Measurements from ENCODE around the gene ACVRL1. TPM values are rescaled to one million over a fixed set of nuclear protein-coding genes. Genes with fewer than 3 reads are reported as not detected.

Gene ACVRL1
- polyA plus RNA-seq, 1 experiment: 13.1 TPM

DNA sequence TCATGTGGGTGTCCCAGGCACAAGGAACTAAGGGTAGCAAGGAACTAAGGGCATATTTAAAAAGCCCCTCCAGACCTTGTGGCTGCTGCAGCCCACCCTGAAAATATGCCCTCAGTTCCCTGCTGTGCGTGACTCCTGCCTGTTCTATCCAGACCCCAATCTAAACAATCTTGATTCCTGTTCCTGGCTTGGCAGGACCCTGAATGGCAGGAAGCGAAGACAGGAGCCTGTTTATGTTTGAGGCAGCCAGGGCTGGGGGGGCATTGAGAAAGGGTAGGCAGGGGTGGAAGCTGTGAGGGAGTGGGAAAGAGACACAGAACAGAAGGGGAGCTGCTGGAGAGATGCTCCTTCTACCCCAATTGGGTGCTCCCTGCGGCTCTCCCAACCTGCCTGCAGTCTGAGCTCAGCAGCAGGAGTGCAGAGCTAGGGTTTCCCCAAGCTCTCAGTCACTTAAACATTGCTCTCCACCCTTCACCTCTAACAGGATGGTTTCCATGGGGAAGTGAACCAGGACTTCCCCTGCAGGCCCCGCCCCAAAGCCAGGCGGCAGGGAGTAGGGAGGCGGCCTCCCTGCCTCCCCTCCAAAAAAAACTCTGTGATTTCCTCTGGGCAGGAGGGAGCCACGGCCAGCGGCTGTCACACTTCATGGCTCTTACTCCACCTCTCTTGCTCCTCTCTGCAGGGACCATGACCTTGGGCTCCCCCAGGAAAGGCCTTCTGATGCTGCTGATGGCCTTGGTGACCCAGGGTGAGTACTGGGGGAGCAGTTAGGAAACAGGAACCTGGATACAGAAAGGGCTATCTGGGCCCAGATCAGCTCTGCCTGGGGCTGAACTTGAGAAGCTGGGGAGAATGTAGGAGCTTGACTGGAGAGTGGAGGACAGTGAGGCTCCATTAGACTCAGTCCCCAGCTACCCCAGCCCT is 4.7 kb downstream of the ACVRL1 start:
- TF ChIP-seq, protein P1, sequence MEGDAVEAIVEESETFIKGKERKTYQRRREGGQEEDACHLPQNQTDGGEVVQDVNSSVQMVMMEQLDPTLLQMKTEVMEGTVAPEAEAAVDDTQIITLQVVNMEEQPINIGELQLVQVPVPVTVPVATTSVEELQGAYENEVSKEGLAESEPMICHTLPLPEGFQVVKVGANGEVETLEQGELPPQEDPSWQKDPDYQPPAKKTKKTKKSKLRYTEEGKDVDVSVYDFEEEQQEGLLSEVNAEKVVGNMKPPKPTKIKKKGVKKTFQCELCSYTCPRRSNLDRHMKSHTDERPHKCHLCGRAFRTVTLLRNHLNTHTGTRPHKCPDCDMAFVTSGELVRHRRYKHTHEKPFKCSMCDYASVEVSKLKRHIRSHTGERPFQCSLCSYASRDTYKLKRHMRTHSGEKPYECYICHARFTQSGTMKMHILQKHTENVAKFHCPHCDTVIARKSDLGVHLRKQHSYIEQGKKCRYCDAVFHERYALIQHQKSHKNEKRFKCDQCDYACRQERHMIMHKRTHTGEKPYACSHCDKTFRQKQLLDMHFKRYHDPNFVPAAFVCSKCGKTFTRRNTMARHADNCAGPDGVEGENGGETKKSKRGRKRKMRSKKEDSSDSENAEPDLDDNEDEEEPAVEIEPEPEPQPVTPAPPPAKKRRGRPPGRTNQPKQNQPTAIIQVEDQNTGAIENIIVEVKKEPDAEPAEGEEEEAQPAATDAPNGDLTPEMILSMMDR (IDR thresholded peaks at IDR 0.05; ENCODE audit: insufficient read depth, low read depth, low read length): no peak
- no peak for DNase-seq (ENCODE audit: low read depth)
- ChIA-PET CTCF (interaction anchor here (0.8 to 12.8 kb wide), 8 partner anchors 8 to 81 kb away, joined by 3 to 165 read pairs (median 4); no protein-coding TSS in a partner anchor), POLR2A (interaction anchor here (0.6 kb wide), 1 partner anchor 134 kb away, joined by 4 read pairs; no protein-coding TSS in a partner anchor)
- Histone ChIP-seq H3K27me3 (ENCODE audit: control insufficient read depth, insufficient read depth, low read length) (no peaks in the 10 kb centered on the region), H3K4me3 (ENCODE audit: low read depth, low read length) (no peak overlapping the region), H3K36me3 (ENCODE audit: control insufficient read depth, insufficient read depth, low read length) (peaks cover 5% of the 10 kb centered on the region)

DNA sequence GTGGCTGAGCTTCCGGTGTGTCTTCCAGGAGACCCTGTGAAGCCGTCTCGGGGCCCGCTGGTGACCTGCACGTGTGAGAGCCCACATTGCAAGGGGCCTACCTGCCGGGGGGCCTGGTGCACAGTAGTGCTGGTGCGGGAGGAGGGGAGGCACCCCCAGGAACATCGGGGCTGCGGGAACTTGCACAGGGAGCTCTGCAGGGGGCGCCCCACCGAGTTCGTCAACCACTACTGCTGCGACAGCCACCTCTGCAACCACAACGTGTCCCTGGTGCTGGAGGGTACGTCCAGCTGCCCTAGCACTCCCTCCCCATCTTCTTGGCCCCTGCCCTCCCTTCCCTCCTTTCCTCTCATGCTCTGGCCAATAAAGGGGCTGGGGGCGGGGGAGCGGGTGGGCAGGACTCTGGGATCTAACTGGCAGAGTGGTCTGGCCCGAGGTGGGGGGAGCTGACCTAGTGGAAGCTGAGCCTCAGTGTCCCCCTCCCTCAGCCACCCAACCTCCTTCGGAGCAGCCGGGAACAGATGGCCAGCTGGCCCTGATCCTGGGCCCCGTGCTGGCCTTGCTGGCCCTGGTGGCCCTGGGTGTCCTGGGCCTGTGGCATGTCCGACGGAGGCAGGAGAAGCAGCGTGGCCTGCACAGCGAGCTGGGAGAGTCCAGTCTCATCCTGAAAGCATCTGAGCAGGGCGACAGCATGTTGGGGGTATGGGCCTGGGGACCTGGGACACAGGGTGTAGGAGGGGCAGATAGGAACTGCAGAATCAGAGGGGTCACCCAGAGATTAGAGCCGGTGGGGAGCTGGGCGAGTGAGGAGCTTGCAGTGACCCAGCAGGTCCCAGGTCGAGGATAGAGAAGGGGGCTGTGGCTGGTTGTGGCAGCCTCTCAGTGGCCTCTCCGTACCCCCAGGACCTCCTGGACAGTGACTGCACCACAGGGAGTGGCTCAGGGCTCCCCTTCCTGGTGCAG is 6.0 kb downstream of the ACVRL1 start:
- H3K4me3 ChIP-seq (ENCODE audit: low read depth, low read length): no peak overlapping the region
- DNase-seq (ENCODE audit: low read depth): no peak
- TF ChIP-seq, protein P1 (IDR thresholded peaks at IDR 0.05; ENCODE audit: insufficient read depth, low read depth, low read length): 0 out of 2 replicates have a peak, but pooled peaks have one; percentile 1
- ChIA-PET POLR2A (no interaction called here), CTCF (interaction anchor here (0.8 to 12.8 kb wide), 5 partner anchors 9 to 55 kb away, joined by 3 to 165 read pairs (median 5); no protein-coding TSS in a partner anchor)
- peaks cover 5% of the 10 kb centered on the region for H3K36me3 ChIP-seq (ENCODE audit: control insufficient read depth, insufficient read depth, low read length)
- H3K27me3 ChIP-seq (ENCODE audit: control insufficient read depth, insufficient read depth, low read length): no peaks in the 10 kb centered on the region

- ChIA-PET CTCF (interaction anchor here (0.7 to 12.8 kb wide), 5 partner anchors 10 to 58 kb away, joined by 3 to 165 read pairs (median 5); no protein-coding TSS in a partner anchor), POLR2A (no interaction called here)
- no peaks in the 10 kb centered on the region for H3K27me3 ChIP-seq (ENCODE audit: control insufficient read depth, insufficient read depth, low read length)
- no peak overlapping the region for H3K4me3 ChIP-seq (ENCODE audit: low read depth, low read length)
- TF ChIP-seq, protein P1 (IDR thresholded peaks at IDR 0.05; ENCODE audit: insufficient read depth, low read depth, low read length): no peak
- DNase-seq (ENCODE audit: low read depth): no peak
- peaks cover 6% of the 10 kb centered on the region for H3K36me3 ChIP-seq (ENCODE audit: control insufficient read depth, insufficient read depth, low read length)
Observed at GRCh38 chr12:51914034-51914923, 7.0 kb downstream of the ACVRL1 start.

DNA sequence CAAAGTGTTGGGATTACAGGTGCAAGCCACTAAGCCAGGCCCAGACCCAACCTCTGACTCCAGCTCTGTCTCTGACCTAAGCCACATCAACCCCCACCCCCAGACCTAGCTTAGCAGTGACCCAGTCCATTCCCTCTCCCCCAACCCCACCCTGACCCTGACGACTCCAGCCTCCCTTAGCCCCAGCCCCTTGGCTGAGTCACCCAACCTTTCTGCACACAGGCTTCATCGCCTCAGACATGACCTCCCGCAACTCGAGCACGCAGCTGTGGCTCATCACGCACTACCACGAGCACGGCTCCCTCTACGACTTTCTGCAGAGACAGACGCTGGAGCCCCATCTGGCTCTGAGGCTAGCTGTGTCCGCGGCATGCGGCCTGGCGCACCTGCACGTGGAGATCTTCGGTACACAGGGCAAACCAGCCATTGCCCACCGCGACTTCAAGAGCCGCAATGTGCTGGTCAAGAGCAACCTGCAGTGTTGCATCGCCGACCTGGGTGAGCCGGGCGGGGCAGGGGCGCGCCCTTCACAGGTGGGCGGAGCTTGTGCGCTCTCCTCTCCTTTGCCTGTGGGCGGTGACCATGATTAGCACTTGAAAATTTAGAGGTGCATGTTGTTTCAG is 7.8 kb downstream of the ACVRL1 start:
- TF ChIP-seq, protein P1 (IDR thresholded peaks at IDR 0.05; ENCODE audit: insufficient read depth, low read depth, low read length): no peak
- H3K36me3 ChIP-seq (ENCODE audit: control insufficient read depth, insufficient read depth, low read length): peaks cover 6% of the 10 kb centered on the region
- no peak for DNase-seq (ENCODE audit: low read depth)
- no peaks in the 10 kb centered on the region for H3K27me3 ChIP-seq (ENCODE audit: control insufficient read depth, insufficient read depth, low read length)
- CTCF ChIA-PET: interaction anchor here (0.6 to 12.8 kb wide), 5 partner anchors 9 to 67 kb away, joined by 3 to 165 read pairs (median 4); no protein-coding TSS in a partner anchor
- H3K4me3 ChIP-seq (ENCODE audit: low read depth, low read length): no peak overlapping the region
- POLR2A ChIA-PET: no interaction called here

All from BJ (cell line).